HG02885 (cell line): ENCODE data around the gene KCNK10.

Source experiments
- ATAC-seq: cut with Tn5 transposase; IDR thresholded peaks from one replicate; pipeline ENCODE4 v1.9.1; 2021; ENCODE audit warnings: mild to moderate bottlenecking; ENCODE audit not compliant: unreplicated experiment, poor library complexity

Gene KCNK10

DNA sequence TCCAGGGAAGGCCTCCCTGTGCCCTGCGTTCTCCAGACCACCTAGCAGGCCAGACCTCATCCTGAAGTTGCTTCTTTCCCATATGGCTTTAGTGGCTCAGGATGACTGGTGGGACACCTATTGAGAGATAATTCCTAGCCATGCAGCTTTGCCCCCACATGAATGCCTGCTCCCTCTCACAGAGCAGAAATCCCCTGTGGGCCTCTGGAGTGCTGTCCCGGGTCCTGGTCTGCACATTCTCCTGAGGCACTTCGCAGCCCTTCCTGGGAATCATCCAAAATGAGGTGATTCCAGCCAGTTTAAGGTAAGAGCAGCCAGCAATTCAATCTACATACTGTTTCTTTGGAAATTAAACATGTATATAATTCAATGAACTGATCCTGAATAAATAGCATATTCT lies 182.2 kb downstream of the KCNK10 start:
- ATAC-seq = no peak

DNA sequence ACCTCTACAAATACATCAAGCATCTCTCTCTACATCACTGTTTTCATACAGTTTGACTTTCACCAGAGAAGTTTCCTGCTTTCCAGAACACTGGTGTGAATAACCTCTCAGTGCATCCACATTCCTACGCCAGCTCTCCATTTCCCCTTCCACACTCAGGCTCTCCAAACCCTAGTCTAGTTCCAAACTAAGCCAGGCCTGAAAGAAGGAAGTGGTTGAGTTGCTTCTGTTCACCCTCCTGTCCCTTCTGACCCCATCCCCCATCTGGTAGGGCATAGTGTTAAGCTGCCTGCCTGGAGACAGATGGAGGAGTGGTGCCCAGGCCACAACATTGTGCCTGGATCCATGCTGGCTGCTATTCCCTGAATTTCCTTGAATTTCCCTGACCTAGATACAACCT lies 185.7 kb downstream of the KCNK10 start:
- ATAC-seq = no peak
